ENCODE data around the gene VWA3B. TPM values are rescaled to one million over a fixed set of nuclear protein-coding genes. Genes with fewer than 3 reads are reported as not detected.

VWA3B gene
- total and polyA plus RNA-seq, 2 of the 4 experiments (the other 2 are of a cell fraction), result not detected

GRCh38 chr2:98175811-98176210, 88.8 kb downstream of the VWA3B start:
- no peak overlapping the region for H2BK20ac ChIP-seq (ENCODE audit: low read depth, low read length)
- POLR2A ChIA-PET (ENCODE audit: unreplicated experiment), result no interaction called here
- DNase-seq, result no peak
- no peak overlapping the region for H3K4me3 ChIP-seq (ENCODE audit: insufficient read depth, low read depth, low read length)
- TF ChIP-seq MAFK (IDR thresholded peaks at IDR 0.05; ENCODE audit: low read depth, low read length), result no peak
- H3K9ac ChIP-seq (ENCODE audit: low read depth, low read length), result no peak overlapping the region
- no peak overlapping the region for H2BK120ac ChIP-seq (ENCODE audit: low read depth, low read length)
- no peak overlapping the region for H2BK15ac ChIP-seq (ENCODE audit: low read depth, low read length)
- H4K5ac ChIP-seq (ENCODE audit: low read depth, low read length), result no peak overlapping the region
- H3K4me1 ChIP-seq (ENCODE audit: control insufficient read depth, insufficient read depth, low read length), result no peaks in the 10 kb centered on the region
- ATAC-seq (ENCODE audit: low read depth), result no peak
- no peak overlapping the region for H3K4ac ChIP-seq (ENCODE audit: low read depth, low read length)
- H3K27me3 ChIP-seq (ENCODE audit: control insufficient read depth, insufficient read depth, low read length), result peaks cover 15% of the 10 kb centered on the region
- H3K14ac ChIP-seq (replicated peaks; ENCODE audit: low read depth, low read length), result no peak overlapping the region
- H4K20me1 ChIP-seq (ENCODE audit: insufficient read depth, low read length), result no peaks in the 10 kb centered on the region
- H3K18ac ChIP-seq (ENCODE audit: low read depth, low read length), result no peak overlapping the region
- H3K79me1 ChIP-seq (ENCODE audit: low read depth in 1 of 2, low read length in 2 of 2), result no peaks in the 10 kb centered on the region
- H4K8ac ChIP-seq (ENCODE audit: low read depth in 2 of 2, low read length in 2 of 2), result no peak overlapping the region
- H2AK5ac ChIP-seq (ENCODE audit: low read depth, low read length), result no peak overlapping the region
- H2AFZ ChIP-seq (replicated peaks; ENCODE audit: low read length, poor library complexity), result no peak overlapping the region
- H3K4me2 ChIP-seq (ENCODE audit: low read depth, low read length), result no peak overlapping the region
- no peaks in the 10 kb centered on the region for H3K36me3 ChIP-seq (ENCODE audit: control insufficient read depth, insufficient read depth, low read length)
- no peaks in the 10 kb centered on the region for H3K9me3 ChIP-seq (ENCODE audit: control insufficient read depth, insufficient read depth, low read length)
- in situ Hi-C loops (cut with MboI; ENCODE audit: low sequenced_read_pairs) (no loop called here), dilution Hi-C loops (cut with HindIII; ENCODE audit: low sequenced_read_pairs, unreplicated experiment) (no loop called here), intact Hi-C loops (cut with micrococcal nuclease) (no loop called here)
- no peak overlapping the region for H2AK9ac ChIP-seq (replicated peaks; ENCODE audit: low read depth, low read length, poor library complexity)
- no TSS peak for BruUV-seq (replicated peaks)
- no peak overlapping the region for H2BK5ac ChIP-seq (ENCODE audit: low read depth, low read length, poor library complexity, severe bottlenecking)
- H3K9me1 ChIP-seq (ENCODE audit: insufficient read depth, low read length), result no peaks in the 10 kb centered on the region
- CTCF ChIA-PET, result no interaction called here
- no peak overlapping the region for H3K56ac ChIP-seq (ENCODE audit: extremely low read depth, insufficient read depth, low read length)
- no peak overlapping the region for H3K27ac ChIP-seq (ENCODE audit: insufficient read depth, low read length)
- no peak overlapping the region for H3K23ac ChIP-seq (ENCODE audit: low read depth, low read length)
- WGBS, 2 experiments (ENCODE audit: extremely low coverage in 2 of 2, insufficient read length in 1 of 2), result no CpG with 5 or more reads among the region's 6 CpGs
- no peak overlapping the region for H4K91ac ChIP-seq (ENCODE audit: insufficient read depth, low read depth, low read length)

All from IMR-90 (cell line).